ENCODE results near the gene PLIN3. TPM values are rescaled to one million over a fixed set of nuclear protein-coding genes. Genes with fewer than 3 reads are reported as not detected.
"Not testable (repeated sequence)": the region's sequence is repeated elsewhere in the genome, so short reads cannot be mapped to it uniquely, and the experiment has no call there.

The PLIN3 gene
- total RNA-seq, 4 donors from 2014 or later: 53.9 to 193 (median 92.5) TPM

DNA sequence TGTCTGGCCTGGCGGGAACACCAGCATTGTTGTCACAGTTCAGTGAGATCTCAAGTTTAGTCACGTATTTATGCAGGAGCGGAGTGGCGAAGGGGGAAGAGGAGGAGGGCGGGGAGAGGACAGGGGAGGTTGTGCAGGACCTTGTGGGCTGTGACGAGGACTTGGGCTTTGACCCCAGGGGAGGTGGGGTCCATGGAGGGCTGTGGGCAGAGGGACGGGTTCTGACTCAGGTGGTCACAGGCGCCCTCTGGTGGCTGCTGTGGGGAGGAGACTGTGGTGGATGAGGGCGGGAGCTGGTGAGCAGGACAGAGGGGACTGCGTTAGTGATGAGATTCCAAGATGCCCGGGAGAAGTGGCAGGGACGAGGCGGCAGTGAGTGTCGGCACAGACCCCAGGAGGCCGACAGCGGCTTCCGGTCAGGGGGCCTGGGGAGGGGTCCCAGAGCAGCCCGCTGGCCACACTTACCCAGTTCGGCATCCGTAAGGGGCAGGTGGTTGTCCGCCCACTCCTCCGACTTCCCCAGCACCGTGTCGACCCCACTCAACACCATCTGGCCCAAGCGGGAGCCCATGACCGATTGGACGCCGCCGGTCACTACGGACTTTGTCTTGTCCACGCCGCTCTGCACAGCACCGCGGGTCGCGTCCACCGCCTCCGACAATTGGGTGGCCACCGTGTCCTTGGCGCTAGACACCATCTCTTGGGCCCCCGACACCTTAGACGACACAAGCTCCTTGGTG is 15.7 kb downstream of the PLIN3 start:
- H3K27ac ChIP-seq: peak overlapping the region in 2 of 4 donors; percentile 12 to 16
- intact Hi-C loops (cut with DNase I; ENCODE audit: low total_unique reads): loop anchor here (1.0 to 5.0 kb wide), 2 partner anchors 42 to 119 kb away; no protein-coding TSS in a partner anchor
- DNase-seq: peak in 1 of 2 donors; percentile 75
- H3K27me3 ChIP-seq: no peaks in the 10 kb centered on the region
- ATAC-seq: peak; percentile 61 to 87
- H3K4me1 ChIP-seq: no peaks in the 10 kb centered on the region
- H3K4me3 ChIP-seq: no peak overlapping the region
- TF ChIP-seq POLR2A (IDR thresholded peaks at IDR 0.05): no peak
- TF ChIP-seq, protein P1, sequence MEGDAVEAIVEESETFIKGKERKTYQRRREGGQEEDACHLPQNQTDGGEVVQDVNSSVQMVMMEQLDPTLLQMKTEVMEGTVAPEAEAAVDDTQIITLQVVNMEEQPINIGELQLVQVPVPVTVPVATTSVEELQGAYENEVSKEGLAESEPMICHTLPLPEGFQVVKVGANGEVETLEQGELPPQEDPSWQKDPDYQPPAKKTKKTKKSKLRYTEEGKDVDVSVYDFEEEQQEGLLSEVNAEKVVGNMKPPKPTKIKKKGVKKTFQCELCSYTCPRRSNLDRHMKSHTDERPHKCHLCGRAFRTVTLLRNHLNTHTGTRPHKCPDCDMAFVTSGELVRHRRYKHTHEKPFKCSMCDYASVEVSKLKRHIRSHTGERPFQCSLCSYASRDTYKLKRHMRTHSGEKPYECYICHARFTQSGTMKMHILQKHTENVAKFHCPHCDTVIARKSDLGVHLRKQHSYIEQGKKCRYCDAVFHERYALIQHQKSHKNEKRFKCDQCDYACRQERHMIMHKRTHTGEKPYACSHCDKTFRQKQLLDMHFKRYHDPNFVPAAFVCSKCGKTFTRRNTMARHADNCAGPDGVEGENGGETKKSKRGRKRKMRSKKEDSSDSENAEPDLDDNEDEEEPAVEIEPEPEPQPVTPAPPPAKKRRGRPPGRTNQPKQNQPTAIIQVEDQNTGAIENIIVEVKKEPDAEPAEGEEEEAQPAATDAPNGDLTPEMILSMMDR (IDR thresholded peaks at IDR 0.05 in 4 of 5, conservative IDR thresholded peaks at IDR 0.05 in 1 of 5): peak; percentile 83 to 97 (median 95)
- no peaks in the 10 kb centered on the region for H3K9me3 ChIP-seq
- in situ Hi-C loops (cut with MboI; ENCODE audit: low sequenced_read_pairs in 4 of 4): loop anchor here in 2 of 4 donors (5.0 to 10.0 kb wide), 2 partner anchors 44 to 47 kb away; no protein-coding TSS in a partner anchor
- H3K36me3 ChIP-seq: peaks cover 0 to 54% of the 10 kb centered on the region in 2 donors

- in situ Hi-C loops (cut with MboI; ENCODE audit: low sequenced_read_pairs in 4 of 4): loop anchor here in 1 of 4 donors (5.0 kb wide), 1 partner anchor 42 kb away; no protein-coding TSS in a partner anchor
- intact Hi-C loops (cut with DNase I; ENCODE audit: low total_unique reads): no loop called here
- H3K27ac ChIP-seq: peak overlapping the region in 3 of 4 donors; percentile 40 to 49 (median 41)
- TF ChIP-seq, protein P1 (IDR thresholded peaks at IDR 0.05 in 4 of 5, conservative IDR thresholded peaks at IDR 0.05 in 1 of 5): no peak
- no peak for TF ChIP-seq POLR2A (IDR thresholded peaks at IDR 0.05)
- H3K4me3 ChIP-seq: no peak overlapping the region
- H3K27me3 ChIP-seq: no peaks in the 10 kb centered on the region
- no peak for ATAC-seq
- no peaks in the 10 kb centered on the region for H3K9me3 ChIP-seq
- H3K36me3 ChIP-seq: peaks cover 0 to 47% of the 10 kb centered on the region in 2 donors
- no peak for DNase-seq
- peaks cover 3 to 9% of the 10 kb centered on the region in 2 donors for H3K4me1 ChIP-seq
Measured at GRCh38 chr19:4849019-4849418, 18.4 kb downstream of the PLIN3 start.

DNA sequence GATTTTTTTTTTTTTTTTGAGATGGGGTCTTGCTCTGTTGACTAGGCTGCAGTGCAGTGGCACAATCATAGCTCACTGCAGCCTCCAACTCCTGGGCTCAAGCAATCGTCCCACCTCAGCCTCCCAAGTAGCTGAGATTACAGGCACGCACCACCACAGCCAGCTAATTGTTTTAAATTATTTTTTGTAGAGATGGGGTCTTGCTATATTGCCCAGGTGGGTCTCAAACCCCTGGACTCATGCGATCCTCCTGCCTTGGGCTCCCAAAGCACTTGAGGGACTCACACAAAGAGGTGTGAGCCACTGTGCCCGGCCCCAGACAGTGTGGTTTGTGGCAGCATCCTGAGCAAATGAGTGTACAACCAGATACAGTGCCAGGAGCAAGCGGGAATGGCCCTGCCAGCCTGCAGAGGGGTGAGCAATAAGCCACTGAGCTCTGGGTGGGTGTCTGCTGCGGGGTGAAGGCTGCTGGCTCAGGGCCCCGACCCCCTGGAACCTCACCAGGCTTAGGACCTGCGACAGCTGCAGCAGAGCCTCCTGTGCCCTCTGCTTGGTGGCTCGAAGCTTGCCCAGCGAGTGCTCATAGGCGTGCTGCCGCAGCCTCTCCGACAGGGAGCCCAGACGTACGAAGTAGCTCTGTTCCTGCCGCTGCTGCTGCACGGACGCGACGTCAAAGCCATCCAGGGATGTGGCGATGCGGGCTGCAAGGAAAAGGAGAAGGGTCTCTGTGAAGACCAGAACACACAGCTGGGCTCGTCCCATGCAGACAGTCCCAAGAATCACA is 20.1 kb downstream of the PLIN3 start:
- intact Hi-C loops (cut with DNase I; ENCODE audit: low total_unique reads) (no loop called here), in situ Hi-C loops (cut with MboI; ENCODE audit: low sequenced_read_pairs in 4 of 4) (loop anchor here in 1 of 4 donors (5.0 kb wide), 1 partner anchor 40 kb away; no protein-coding TSS in a partner anchor)
- H3K4me3 ChIP-seq: no peak overlapping the region
- H3K9me3 ChIP-seq: no peaks in the 10 kb centered on the region
- peaks cover 3 to 9% of the 10 kb centered on the region in 2 donors for H3K4me1 ChIP-seq
- no peaks in the 10 kb centered on the region for H3K27me3 ChIP-seq
- no peak for TF ChIP-seq POLR2A (IDR thresholded peaks at IDR 0.05)
- TF ChIP-seq, protein P1 (IDR thresholded peaks at IDR 0.05 in 4 of 5, conservative IDR thresholded peaks at IDR 0.05 in 1 of 5): no peak
- peak overlapping the region in 2 of 4 donors; percentile 66 to 76 for H3K27ac ChIP-seq
- no peak for DNase-seq
- no peak for ATAC-seq
- H3K36me3 ChIP-seq: peaks cover 0 to 61% of the 10 kb centered on the region in 2 donors

DNA sequence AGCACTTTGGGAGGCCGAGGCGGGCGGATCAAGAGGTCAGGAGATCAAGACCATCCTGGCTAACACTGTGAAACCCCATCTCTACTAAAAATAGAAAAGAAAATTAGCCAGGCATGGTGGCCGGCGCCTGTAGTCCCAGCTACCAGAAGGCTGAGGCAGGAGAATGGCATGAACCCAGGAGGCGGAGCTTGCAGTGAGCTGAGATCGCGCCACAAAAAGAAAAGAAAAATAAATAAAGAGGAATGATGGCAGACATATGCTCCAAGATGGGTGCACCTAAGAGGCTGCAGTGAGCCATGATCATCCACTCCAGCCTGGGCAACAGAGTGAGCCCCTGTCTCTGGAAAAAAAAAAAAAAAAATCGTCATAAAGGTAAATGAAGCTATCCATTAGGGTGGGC is 21.5 kb downstream of the PLIN3 start:
- H3K9me3 ChIP-seq; H3K4me1 ChIP-seq; H3K4me3 ChIP-seq; H3K27me3 ChIP-seq; intact Hi-C loops (cut with DNase I; ENCODE audit: low total_unique reads): not testable (repeated sequence)
- peaks cover 0 to 66% of the 10 kb centered on the region in 2 donors for H3K36me3 ChIP-seq
- peak overlapping the region; percentile 66 to 76 (median 72) for H3K27ac ChIP-seq
- in situ Hi-C loops (cut with MboI; ENCODE audit: low sequenced_read_pairs in 4 of 4): loop anchor here in 1 of 4 donors (5.0 kb wide), 1 partner anchor 39 kb away; no protein-coding TSS in a partner anchor
- DNase-seq (peak in 1 of 2 donors; percentile 61), ATAC-seq (peak; percentile 15 to 35)

All from gastrocnemius medialis (tissue), 4 donors.